GM13977 (cell line): ENCODE results near the gene NTNG1.

Experiments used
- DNase-seq: peaks from one replicate; pipeline ENCODE4 v3.0.0; 2012; ENCODE audit warnings: low spot score
- in situ Hi-C: fragments of 300-500 bp; cut with MboI; formaldehyde crosslinking; loops from one replicate; pipeline ENCODE4 v1.12.0; 2022; ENCODE audit warnings: low sequenced_read_pairs, low pct_unique_long_range_greater_than_20kb, mixed read lengths, inconsistent platforms; ENCODE audit not compliant: unreplicated experiment
- TF ChIP-seq, protein P1 (sequence below): IDR thresholded peaks from 2 replicates; pipeline ENCODE4 v1.5.1; 2012; ENCODE audit warnings: mild to moderate bottlenecking, control low read depth; ENCODE audit not compliant: insufficient read depth; ENCODE audit errors: extremely low read depth, missing control alignments

NTNG1 gene

DNA sequence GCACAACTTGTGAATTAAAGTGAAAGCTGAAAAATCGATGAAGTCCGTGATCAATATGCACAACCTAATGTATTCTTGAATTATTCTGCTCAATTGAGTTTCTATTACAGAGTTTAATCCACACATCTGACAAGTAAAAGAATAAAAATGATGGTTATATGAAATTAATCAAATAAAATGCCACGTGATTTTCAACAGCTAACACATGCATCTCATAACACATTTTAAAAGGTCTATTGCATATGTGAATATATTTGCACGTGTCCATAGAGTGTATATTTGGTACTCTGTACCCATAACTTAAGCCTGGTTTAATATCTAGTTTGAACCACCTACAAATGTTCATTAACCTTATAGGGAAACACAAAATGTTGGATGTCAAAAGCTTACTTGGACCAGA, 266.2 kb downstream of the NTNG1 start:
- no peak for DNase-seq
- in situ Hi-C loops, result no loop called here
- TF ChIP-seq, protein P1, sequence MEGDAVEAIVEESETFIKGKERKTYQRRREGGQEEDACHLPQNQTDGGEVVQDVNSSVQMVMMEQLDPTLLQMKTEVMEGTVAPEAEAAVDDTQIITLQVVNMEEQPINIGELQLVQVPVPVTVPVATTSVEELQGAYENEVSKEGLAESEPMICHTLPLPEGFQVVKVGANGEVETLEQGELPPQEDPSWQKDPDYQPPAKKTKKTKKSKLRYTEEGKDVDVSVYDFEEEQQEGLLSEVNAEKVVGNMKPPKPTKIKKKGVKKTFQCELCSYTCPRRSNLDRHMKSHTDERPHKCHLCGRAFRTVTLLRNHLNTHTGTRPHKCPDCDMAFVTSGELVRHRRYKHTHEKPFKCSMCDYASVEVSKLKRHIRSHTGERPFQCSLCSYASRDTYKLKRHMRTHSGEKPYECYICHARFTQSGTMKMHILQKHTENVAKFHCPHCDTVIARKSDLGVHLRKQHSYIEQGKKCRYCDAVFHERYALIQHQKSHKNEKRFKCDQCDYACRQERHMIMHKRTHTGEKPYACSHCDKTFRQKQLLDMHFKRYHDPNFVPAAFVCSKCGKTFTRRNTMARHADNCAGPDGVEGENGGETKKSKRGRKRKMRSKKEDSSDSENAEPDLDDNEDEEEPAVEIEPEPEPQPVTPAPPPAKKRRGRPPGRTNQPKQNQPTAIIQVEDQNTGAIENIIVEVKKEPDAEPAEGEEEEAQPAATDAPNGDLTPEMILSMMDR, result no peak

DNA sequence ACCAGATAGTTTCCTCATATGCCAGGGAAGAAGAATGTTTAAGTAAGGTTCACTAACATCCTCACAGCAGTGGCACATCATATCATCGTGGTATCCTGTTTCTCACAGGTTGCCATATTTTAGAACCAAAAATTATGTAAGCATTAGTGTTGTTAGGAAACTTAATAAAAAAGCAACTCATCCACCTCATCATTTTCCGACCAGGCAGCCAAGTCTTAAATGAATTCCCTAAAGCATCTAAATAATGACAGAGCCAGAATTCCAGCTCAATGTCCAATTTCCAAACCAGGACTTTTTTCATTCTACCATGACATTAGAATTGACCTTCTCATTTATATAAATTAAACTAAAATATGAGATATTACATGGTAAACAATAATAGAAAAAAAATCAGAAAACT, 272.7 kb downstream of the NTNG1 start:
- in situ Hi-C loops, result no loop called here
- TF ChIP-seq, protein P1, result no peak
- no peak for DNase-seq

DNA sequence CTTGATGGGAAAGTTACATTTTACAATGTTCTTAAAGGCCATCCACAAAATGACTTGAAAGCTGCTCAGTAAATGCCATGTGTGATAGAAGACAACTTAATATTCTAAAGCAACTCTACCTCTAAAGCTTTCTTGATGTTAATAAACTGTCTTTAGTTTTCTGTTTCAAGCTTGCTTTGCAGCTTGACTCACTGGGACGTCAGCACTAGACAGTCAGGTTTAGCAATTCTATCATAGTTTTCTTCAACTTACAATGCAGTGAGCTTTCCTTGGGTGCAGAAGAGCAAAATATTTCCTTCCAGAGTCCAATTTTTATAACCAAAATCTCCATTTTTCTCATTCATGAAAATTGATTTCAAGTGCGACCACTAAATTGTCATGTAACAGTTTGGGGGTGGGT, 273.1 kb downstream of the NTNG1 start:
- in situ Hi-C loops, result no loop called here
- TF ChIP-seq, protein P1, result no peak
- DNase-seq, result no peak

DNA sequence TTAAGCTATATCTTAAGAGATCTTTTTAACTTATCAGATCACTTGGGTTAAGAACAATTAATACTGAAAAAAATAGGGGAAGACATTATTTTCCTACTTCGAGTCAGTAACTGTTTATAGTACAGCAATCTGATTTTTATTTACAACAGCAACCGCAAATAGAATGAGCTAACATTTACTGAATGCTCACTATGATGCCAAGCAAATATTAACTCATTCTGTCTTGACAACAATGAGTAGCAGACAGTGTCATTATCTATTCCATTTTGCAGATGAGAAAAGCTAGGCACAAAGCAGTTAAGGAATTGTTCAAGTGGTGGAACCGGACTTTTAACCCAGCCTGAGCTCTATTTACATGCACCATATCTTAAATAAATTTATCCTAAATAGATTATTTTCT, 273.7 kb downstream of the NTNG1 start:
- no peak for DNase-seq
- TF ChIP-seq, protein P1, result no peak
- in situ Hi-C loops, result no loop called here

DNA sequence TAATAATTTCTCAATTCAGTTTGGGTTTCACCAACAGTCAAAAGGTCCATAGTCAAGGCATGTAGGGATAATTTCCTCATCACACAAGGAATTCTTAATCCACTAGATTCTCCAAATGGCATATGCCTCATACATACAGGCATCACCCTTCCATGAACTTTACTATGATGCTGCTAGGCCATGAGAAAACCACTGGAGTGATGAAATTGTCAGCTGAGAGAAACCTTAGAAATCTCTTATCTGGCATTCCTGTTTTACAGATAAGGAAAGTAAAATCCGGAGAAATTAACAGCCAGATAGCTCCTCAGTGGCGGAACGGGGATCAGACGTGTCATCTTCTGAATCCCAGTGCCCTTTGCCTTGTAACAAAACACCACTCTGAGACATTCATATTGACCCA, 274.4 kb downstream of the NTNG1 start:
- in situ Hi-C loops, result no loop called here
- DNase-seq, result no peak
- TF ChIP-seq, protein P1, result no peak

DNA sequence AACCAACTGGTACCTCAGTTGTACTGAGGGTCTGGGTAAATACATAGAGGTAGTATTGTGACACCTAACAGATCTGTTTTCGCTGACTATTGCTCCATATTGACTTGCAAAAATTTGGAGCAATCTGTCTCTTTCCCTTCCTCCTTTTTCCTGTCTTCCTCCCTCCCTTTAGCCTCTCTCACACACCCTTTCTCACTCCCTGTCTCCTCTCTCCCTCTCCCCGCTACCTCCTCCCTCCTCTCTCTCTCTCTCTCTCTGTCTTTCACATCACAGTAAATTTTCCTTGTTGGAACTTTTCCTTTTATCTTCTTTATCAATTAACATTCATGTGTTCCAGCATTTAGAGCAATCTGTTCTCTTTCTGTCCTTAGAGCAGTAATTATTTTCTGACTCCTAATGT, 278.2 kb downstream of the NTNG1 start:
- TF ChIP-seq, protein P1, result no peak
- DNase-seq, result no peak
- in situ Hi-C loops, result no loop called here

DNA sequence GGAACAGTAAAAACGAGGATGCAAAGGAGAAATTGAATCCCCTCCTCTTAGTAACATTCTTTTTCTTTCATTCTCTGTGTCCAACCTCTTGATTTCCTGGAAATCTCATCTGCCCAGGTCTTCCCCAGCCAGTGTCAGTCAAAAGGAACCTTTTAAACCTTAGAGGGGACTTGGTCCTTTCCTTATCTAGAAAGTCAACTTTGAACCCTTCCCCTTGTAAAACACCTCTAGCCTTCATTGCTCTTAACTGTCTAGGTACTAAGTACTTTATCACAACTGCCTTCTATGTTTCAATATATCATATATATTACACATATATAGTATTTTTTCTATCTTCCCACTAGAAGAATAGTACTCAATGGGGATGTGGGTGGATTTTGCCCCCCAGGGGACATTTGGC, 282.1 kb downstream of the NTNG1 start:
- no peak for DNase-seq
- in situ Hi-C loops, result no loop called here
- TF ChIP-seq, protein P1, result no peak
